HG02763 (cell line): ENCODE measurements around the gene RAPGEF3.
A peak's percentile ranks its signal among the peaks of the same experiment; 100 is the strongest.

ENCODE experiments used
- ATAC-seq: cut with Tn5 transposase; IDR thresholded peaks from one replicate; pipeline ENCODE4 v1.9.1; 2021; ENCODE audit warnings: mild to moderate bottlenecking, moderate library complexity; ENCODE audit not compliant: unreplicated experiment

Gene RAPGEF3

GRCh38 chr12:47758834-47759690 lies at the start of gene RAPGEF3:
Gene RAPGEF3, minus strand, starts transcription at chr12:47758880. Its CDS starts 324 bp downstream, at chr12:47758556.
- no peak for ATAC-seq

GRCh38 chr12:47808050-47808449 lies 49.4 kb upstream of the RAPGEF3 start:
- ATAC-seq: peak; percentile 46

GRCh38 chr12:47807338-47807737 lies 48.7 kb upstream of the RAPGEF3 start:
- ATAC-seq: no peak

GRCh38 chr12:47805417-47805816 lies 46.7 kb upstream of the RAPGEF3 start:
- no peak for ATAC-seq

GRCh38 chr12:47804171-47804570 lies 45.5 kb upstream of the RAPGEF3 start:
- no peak for ATAC-seq

- no peak for ATAC-seq
Observed at GRCh38 chr12:47803191-47803875, 44.7 kb upstream of the RAPGEF3 start.

GRCh38 chr12:47802312-47802711 lies 43.6 kb upstream of the RAPGEF3 start:
- no peak for ATAC-seq

GRCh38 chr12:47801904-47802246 lies 43.2 kb upstream of the RAPGEF3 start:
- ATAC-seq: no peak

GRCh38 chr12:47801170-47801903 lies 42.7 kb upstream of the RAPGEF3 start:
- ATAC-seq: no peak

- no peak for ATAC-seq
Observed at GRCh38 chr12:47800582-47800981, 41.9 kb upstream of the RAPGEF3 start.

GRCh38 chr12:47799357-47799955 lies 40.8 kb upstream of the RAPGEF3 start:
- ATAC-seq: no peak

GRCh38 chr12:47798382-47798948 lies 39.8 kb upstream of the RAPGEF3 start:
- ATAC-seq: no peak

- no peak for ATAC-seq
Observed at GRCh38 chr12:47797441-47797840, 38.8 kb upstream of the RAPGEF3 start.

- ATAC-seq: no peak
Observed at GRCh38 chr12:47795814-47796411, 37.2 kb upstream of the RAPGEF3 start.

- no peak for ATAC-seq
Observed at GRCh38 chr12:47795121-47795813, 36.6 kb upstream of the RAPGEF3 start.

GRCh38 chr12:47794679-47795078 lies 36.0 kb upstream of the RAPGEF3 start:
- ATAC-seq: no peak

GRCh38 chr12:47793015-47793681 lies 34.5 kb upstream of the RAPGEF3 start:
- ATAC-seq: no peak

- ATAC-seq: no peak
Observed at GRCh38 chr12:47791874-47792273, 33.2 kb upstream of the RAPGEF3 start.

- ATAC-seq: no peak
Observed at GRCh38 chr12:47791351-47791746, 32.7 kb upstream of the RAPGEF3 start.
